NCI-H345 treated with DMSO at 0.1 percent for 48 hours (cell line): ENCODE results near the gene HCRT.
"Not testable (repeated sequence)": the region's sequence is repeated elsewhere in the genome, so short reads cannot be mapped to it uniquely, and the experiment has no call there.

Experiments
- DNase-seq: peaks from one replicate; lab custom pipeline; 2025; ENCODE audit not compliant: unreplicated experiment; lab: John Stamatoyannopoulos, UW

HCRT gene

GRCh38 chr17:42198897-42199296, 13.6 kb upstream of the HCRT start:
- DNase-seq = no peak

- no peak for DNase-seq
These were observed 12.4 kb upstream of the HCRT start for GRCh38 chr17:42197564-42198156.

- peak; percentile 76 for DNase-seq
These were observed 9.0 kb upstream of the HCRT start, which contains the start of gene GHDC for GRCh38 chr17:42193969-42194899. TSS of gene GHDC (minus strand) at chr17:42194494. CDS start at chr17:42193581, 913 bp downstream.

- DNase-seq = no peak
These were observed 8.1 kb upstream of the HCRT start for GRCh38 chr17:42193216-42193968.

- no peak for DNase-seq
These were observed 7.2 kb upstream of the HCRT start for GRCh38 chr17:42192189-42193126.

DNA sequence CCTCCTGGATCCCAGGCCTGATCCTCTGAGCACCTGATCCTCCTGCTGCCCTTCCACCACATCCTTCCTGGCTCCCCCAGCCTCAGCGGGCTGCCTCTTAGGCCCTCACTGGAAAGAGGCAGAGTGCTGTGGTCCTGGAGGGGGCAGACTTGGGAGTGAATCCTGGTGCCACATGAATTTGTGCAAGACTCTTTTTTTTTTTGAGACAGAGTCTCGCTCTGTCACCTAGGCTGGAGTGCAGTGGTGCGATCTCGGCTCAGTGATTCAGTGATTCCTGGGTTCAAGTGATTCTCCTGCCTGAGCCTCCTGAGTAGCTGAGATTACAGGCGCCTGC, 6.0 kb upstream of the HCRT start:
- no peak for DNase-seq

DNA sequence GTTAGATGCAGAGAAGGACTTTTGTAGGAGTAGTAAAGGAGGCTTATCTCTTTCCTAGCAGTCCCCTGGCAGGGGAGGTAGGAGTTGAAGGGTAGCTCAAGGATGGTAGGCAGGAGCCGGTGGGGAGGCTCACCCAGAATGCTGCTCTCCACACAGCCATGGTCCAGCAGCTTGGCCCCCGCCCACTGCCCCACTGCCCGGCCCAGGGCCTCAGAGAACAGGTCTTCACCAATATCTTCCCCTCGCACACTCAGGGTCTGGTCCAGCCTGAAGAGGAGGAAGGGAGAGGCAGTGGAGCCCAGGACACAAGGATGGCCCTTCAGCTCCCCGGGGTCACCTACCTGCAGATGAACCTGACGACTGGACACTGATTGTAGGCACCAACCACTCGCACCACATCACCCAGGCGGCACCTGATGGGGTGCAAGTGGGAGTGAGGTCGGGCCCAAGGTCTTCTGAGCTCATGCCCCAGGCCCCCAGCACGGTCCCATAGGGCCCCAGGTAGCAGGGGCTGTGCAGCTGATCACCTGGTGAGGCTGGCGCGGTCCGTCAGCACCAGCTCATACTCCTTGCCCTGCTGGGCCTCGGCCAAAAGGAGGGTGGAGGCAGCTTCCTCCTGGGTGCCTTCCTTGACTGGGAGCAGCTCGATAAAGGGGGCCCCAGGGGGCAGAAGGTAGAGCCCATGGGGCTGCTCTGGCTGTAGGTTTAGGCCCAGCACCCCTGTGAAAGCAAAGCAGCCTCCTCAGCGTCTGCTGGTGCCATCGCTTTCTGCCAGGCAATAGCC, 5.4 kb upstream of the HCRT start:
- no peak for DNase-seq

DNA sequence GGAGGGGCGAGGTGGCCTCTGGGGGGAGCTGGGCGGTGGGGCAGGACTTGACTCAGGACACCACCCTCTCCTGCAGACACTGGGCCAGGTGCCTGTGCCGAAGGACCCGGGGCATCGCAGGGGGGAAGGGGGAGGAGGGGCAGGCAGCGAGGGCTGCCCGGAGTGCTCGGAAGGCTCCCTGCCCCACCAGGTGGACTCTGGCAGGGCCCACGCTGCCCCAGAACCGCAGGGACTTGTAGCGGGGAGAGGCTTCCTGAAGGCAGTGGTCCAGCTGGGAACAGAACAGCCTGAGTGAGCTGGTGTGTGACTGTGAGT, 4.4 kb upstream of the HCRT start:
- no peak for DNase-seq

DNA sequence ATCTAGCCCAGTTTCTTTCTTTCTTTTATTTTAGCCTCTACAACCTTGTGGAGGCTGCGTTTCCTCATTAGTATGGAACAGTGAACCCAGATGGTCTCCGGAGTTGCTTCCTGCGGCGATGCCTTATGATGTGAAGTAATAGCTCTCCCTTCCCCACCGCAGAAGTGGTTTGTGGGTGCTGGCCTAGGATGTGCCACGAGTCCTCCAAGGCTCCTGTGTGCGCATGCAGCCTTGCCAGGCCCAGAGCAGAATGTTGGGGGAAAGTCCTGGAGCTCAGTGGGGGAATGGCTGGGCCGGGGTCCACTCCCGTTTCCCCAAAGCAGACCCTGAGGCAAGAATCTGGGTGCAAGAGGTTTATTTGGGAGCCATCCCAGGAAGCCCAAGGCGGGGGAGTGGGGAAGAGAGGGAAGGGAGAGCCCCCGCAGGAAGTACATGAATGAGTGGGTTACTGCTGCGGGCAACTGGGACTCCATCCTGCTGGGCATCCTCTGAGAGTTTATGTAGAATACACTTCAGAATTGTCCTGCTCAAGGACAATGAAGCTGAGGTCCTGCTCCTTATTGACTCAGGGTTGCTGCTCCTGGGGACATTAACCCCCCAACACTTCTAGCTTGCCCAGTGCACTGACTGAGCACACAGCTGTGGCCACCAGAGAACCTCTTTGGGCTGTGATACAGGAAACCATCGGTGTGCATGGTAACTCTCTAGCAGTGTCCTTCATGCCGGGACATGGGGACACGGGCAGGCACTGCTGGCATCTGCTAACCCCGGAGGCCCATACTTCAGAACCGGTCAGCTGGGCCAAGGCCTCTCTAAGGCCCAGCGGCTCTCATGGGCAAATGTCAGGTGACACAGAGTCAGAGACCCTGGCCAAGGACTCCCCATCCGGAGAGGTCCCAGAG, 3.7 kb upstream of the HCRT start:
- no peak for DNase-seq

DNA sequence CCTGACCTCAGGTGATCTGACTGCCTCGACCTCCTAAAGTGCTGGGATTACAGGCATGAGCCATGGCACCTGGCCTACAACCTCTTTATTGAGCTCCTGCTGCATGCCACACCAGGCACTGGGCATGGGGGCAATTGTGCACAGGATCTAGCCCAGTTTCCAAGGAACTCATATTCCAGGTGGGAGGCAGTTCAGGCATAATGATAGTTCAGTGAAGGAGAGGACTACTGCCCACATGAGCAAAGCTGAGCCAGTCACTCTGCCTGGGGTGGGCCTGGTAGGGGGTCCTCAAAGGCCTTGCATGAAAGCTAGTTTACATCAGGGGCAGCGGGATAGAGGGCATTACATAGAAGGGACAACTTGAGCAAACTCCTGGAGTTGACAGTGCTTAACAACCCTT, 2.6 kb upstream of the HCRT start:
- DNase-seq = no peak

DNA sequence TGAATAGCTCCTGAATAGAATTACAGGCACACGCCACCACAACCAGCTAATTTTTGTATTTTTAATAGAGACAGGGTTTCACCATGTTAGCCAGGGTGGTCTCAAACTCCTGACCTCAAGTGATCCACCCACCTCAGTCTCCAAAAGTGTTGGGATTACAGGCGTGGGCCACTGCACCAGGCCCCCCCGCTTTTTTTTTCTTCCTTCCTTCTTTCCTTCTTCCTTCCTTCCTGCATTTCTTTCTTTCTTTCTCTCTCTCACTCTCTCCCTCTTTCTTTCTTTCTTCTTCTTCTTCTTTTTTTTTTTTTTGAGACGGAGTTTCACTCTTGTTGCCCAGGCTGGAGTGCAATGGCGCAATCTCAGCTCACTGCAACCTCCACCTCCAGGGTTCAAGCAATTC, 939 bp upstream of the HCRT start:
- DNase-seq = not testable (repeated sequence)

DNA sequence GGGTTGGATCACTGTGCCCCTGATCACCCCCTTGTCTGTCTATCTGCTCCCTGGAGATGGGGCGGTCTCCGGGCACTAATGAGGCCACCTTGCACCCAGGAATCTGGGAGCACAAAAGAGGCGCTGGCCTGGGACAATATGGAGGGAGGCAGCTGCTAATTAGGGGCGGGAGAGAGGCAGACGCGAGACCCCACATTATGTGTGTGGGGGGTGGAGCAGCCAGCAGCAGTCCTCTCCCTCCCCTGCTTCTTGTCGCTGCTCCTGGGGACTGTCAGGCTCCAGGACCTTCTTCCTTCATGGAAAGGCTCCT, 324 bp upstream of the HCRT start:
- DNase-seq = no peak

GRCh38 chr17:42183741-42184711, 1.2 kb downstream of the HCRT start:
- DNase-seq = peak; percentile 67

DNA sequence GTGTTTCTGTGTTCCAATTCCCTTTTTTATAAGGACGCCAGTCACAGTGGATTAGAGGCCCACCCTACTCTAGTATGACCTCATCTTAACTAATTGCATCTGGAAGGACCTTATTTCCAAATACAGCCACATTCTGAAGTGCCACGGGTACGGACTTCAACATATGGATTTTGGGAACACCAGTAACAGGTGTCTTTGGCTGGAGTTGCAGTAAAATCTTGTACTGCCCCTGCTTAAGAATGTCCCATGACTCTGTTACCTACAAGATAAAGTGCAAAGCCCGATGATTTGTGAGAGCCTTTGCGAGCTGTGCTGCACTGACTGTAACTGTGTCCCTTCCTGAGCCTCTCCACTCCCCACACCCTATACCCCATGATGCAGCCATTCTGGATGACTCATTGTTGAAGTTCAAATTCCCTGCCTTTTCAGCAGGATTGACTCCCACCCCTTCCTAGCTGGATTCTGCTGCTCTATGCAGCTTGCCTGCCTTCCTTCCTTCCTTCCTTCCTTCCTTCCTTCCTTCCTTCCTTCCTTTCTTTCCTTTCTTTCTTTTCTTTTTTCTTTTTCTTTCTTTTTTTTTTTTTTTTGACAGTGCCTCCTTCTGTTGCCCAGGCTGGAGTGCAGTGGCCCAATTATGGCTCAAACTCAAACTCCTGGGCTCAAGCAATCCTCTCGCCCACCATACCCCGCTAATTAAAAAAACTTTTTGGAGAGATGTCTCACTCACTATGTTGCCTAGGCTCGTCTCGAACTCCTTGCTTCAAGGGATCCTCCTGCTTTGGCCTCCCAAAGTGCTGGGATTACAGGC, 2.1 kb downstream of the HCRT start:
- no peak for DNase-seq

- DNase-seq = no peak
These were observed 3.4 kb downstream of the HCRT start for GRCh38 chr17:42181851-42182207.

- no peak for DNase-seq
These were observed 4.1 kb downstream of the HCRT start, which contains the start of gene KCNH4 for GRCh38 chr17:42180922-42181850. TSS of gene KCNH4 (minus strand) at chr17:42181142. CDS start at chr17:42180945, 197 bp downstream.
